ENCODE measurements around the gene ARHGAP4.

ARHGAP4 gene

DNA sequence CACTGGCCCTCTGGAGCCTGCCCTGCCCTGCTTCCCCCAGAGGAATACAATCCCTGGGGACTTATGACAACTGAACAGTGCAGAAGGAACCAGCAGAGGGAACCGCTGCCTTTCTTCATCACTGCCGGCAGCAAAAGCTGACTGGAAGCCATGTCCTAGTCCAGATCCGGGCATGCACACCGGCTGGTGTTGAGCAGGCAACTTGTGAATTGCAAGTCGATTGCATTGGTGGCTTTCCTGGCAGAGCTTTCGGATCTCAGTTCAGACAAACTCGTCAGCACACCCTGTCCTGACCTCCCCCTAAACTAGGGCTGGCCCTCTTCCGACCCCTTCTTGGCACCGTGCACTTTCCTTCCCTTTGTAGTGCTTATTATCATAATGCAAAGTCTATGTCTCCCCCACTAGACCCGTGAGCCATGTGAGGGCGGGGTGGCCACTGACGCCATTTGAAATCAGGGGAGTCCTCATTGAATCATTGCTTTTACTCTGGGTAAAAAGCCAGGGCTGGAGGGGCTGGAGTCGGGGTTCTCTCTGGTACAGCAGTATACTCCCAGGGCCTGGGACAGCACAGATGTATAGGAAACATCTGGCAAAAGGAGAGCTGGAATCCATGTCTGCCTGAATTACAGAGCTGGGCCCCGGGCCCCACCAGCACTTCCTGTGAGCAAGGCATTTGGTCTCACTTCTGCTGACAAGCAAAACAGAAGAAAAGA is 1.8 kb downstream of the ARHGAP4 start:
- no peak for DNase-seq

- DNase-seq = no peak
These were observed 2.9 kb downstream of the ARHGAP4 start for GRCh38 chrX:153922932-153923857.

DNA sequence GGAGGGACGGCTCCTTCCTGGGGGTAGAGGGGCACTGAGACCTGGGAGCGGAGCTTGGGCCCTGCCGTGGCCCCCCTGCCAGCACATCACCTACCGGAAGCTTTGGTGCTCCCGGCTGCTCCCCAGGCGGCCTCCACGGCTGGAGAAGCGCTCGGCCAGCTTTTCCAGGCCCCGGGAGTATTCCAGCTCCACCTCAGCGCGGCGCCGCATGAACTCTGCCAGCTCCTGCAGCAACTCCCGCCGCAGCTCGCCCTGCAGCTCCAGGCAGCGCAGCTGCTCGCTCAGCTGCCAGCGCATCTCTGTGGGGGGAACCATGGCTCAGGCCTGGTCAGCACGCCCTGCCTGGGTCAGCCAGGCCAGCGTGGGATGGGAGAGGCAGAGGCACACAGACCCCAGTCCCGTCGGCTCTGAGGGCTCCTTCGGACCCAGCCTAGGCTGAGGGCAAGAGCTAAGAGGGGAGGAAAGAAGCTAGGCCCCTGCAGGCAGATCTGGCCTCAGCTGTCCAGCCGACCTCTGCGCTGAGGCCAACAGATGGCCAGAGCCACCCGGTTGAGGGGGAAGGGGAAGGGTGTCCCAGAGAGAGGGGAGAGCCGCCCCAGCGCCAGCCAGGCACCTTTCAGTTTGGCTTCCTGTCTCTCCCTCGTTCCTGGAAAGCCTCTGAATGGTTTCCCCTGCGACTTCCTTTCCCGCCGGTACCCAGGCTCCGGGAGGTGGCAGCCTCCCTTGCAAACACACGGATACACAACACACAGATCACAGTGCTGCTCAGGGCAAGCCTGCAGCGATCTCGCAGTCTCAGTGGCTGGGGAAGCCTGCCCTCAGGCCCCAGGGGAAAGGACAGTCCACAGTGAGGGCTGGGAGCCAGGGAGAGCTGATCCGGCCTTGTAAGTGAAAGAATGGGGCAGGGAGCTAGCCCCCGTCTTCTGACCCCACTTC is 4.3 kb downstream of the ARHGAP4 start:
- no peak for DNase-seq

DNA sequence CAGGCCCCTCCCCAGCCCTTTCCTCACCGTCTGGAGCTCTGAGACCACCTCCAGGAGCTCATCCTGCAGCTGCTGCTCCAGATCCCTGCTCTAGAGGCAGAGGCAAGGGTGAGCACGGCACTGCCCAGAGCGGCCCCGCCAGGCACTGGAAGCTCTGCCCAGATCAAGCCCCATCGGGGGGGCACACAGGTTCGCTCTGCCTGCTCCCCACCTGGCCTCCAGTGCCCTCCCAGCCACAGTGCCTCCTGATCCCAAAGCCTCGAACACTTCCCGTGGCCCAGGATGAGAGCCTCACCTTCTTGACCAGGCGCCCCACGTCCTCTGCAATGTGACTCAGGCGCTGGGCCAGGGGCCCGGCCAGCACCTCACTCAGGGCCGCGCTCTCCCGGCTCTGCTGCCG is 5.0 kb downstream of the ARHGAP4 start:
- no peak for DNase-seq

GRCh38 chrX:153920546-153920945 is 5.5 kb downstream of the ARHGAP4 start:
- DNase-seq = no peak

DNA sequence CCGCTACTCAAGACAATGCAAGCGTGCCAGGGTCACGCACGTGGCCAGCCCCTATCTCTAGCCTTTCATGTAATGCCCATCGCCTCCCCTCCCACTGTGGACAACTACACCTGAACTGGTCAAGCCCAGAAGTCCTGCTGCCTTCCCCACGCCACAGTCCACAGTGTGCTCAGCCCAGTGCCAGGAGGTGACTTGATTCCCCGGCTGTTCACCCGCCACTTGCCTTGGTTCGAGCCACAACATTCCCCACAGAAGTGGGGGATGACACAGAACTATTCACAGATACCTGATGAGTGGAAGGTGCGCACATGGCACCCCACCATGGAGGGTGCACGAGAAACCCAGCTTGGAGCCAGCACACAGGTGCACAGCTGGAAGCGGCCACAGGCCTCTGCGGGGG is 6.8 kb downstream of the ARHGAP4 start:
- no peak for DNase-seq

DNA sequence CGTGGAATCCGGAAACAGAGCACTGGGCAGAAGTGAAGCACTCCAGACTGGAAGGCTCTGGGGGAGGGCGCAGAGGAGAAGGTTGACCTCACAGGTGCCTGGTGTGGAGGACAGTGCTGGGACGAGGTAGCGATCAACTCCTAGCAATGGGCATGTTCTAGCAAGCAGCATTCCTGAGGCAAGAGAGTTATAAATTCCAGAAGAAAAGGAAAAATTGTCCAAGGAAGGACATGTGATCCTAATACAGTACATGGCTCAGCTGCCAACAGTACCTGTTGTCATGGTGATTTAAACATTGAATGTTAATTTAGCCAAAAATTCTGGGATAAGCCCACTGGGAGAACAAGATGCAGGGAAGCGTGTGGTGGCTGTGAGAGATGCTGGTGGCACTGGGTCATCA is 8.2 kb downstream of the ARHGAP4 start:
- no peak for DNase-seq

- no peak for DNase-seq
These were observed 12.4 kb downstream of the ARHGAP4 start for GRCh38 chrX:153913701-153914100.

DNA sequence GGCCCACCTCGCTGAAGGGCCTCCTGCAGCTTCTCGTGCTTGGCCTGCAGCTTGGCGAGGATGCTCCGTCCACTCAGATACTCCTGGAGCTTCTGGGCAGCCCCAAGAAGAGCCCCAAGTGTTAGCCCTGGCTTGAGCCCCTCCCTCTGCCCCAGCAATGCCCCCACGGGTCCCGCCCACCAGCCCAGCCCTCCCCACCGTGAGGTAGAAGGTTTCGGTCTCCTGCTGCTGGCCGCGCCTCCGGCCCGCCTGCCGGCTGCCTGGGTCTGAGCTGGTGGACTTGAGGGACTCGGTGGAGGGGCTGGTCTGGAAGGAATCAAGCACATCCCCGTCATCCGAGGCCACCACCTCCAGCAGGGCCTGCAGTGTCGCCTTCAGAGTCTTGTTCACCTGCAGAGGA is 12.9 kb downstream of the ARHGAP4 start:
- DNase-seq = no peak

GRCh38 chrX:153911798-153912197 is 14.3 kb downstream of the ARHGAP4 start:
- no peak for DNase-seq

DNA sequence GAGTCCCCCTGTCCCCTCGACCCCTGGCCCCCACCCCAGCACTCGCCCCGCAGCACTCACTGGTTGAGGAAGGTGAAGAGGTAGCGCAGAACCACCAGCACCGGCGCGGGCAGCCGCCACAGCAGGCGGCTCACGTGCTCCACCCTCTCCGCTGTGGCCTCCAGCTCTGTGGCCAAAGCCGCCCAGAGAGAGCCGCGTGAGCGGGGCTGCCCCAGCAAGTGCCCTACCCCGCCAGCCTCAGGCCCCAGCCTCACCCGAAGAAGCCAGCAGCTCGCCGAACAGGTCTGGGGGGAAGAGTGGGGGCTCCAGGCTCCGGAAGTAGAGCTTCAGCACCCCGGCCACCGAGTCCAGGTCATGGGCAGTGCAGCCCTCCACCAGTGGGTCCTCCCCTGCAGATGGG is 15.6 kb downstream of the ARHGAP4 start:
- no peak for DNase-seq

- DNase-seq = no peak
These were observed 16.1 kb downstream of the ARHGAP4 start for GRCh38 chrX:153909980-153910360.

DNA sequence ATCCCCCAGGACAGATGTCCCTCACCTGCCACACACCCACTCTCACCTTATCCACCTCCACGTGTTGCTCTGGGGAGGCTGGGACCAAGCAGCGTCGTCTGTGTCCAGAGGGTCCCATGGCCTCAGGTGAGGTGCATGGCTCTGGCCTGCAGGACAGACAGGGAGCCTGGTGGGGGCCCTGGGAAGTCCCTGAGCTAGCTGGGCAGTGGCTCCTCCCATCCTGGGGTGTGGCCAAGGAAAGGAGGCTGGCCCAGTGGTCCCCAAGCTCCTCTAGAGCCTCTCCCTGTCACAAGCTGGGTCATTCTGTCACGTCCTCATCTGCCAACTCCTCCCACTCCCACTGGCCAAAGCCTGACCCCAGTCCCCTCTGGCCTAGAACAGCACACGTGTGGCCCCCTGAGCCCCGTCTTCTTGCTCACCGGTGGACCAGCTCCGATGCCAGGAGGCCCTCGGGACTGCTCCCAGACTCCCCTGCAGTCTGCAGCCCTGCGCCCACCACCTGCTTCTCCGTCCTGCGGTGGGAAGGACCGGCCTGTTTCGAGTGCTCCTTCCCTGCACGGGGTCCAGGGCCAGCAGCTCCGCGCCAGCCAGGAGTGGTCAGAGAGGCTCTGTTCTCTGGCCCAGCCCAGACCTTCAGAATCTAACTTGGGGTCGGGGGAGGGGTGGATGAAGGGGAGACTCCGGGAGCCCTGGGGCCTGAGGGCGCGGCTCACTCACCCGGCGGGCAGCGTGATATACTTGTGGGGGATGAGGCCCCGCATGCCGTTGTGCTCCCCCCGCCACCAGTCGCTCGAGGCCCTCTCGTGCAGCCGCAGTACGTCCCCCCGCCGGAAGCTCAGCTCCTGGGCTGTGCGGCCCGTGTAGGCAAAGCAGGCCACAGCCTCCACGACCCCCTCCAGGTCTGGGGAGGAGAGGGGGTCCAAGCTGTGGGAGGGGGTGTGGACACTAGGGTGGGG is 16.8 kb downstream of the ARHGAP4 start:
- no peak for DNase-seq

- DNase-seq = no peak
These were observed 17.7 kb downstream of the ARHGAP4 start for GRCh38 chrX:153908219-153908860.

- no peak for DNase-seq
These were observed 18.6 kb downstream of the ARHGAP4 start for GRCh38 chrX:153907456-153907855.

- DNase-seq = no peak
These were observed 19.7 kb downstream of the ARHGAP4 start for GRCh38 chrX:153906126-153906917.

GRCh38 chrX:153905481-153906095 is 20.5 kb downstream of the ARHGAP4 start:
- DNase-seq = no peak

DNA sequence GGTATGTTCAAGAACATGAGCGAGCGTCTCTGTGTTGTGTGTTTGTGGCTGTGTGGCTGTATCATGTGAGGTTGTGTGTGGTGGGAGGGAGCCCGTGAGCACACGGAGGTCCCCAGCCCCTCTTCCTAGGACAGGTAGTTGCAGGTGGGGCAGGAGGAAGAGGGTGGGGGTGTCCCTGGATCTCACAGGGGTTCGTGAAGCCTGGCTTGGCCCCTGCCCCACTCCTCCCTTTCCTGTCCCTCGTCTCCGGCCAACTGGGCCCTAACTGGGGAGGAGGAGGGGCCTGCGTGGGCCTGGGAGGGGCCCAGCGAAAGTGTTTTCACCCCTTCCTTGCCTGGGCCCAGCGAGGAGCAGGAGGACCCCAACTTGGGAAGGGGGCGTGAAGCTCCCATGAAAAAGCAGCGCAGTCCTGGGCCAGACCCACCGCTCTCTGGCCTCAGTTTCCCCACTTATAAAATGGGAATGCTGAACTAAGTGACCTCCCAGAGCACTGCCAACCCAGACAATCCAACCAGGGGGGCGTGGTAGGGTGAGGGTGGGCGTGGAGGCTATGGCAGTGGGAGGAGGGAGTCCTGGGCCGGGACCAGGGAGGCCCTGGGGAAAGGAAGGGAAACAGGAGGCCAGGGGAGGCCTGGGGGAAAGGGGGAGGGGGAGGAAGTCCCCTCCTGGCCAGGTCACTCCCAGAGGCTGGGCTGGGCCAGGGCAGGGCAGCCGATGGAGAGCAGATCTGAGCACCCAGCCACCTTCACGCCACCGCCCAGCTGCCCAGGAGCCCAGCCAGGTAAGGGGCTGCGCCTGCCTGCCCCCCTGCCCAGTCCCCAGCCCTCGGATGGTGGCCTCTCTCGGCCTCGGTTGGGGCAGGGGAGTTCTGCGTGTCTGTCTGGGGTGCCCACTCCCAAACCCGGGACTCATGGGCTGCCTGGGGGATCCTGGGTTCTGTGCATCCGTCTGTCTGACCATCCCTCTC is 21.8 kb downstream of the ARHGAP4 start, which contains the start of gene AVPR2:
Gene AVPR2, plus strand, starts transcription at position 683 of the 967 bp plus-strand sequence. CDS start 473 bp downstream, outside the sequence.
- DNase-seq = no peak
